ENCODE results near the gene TAF1. TPM values are rescaled to one million over a fixed set of nuclear protein-coding genes. Genes with fewer than 3 reads are reported as not detected.
A peak's percentile ranks its signal among the peaks of the same experiment; 100 is the strongest.
"Not testable (repeated sequence)": the region's sequence is repeated elsewhere in the genome, so short reads cannot be mapped to it uniquely, and the experiment has no call there.

TAF1 gene
- total RNA-seq, 1 experiment from 2014 or later = 38.3 TPM

DNA sequence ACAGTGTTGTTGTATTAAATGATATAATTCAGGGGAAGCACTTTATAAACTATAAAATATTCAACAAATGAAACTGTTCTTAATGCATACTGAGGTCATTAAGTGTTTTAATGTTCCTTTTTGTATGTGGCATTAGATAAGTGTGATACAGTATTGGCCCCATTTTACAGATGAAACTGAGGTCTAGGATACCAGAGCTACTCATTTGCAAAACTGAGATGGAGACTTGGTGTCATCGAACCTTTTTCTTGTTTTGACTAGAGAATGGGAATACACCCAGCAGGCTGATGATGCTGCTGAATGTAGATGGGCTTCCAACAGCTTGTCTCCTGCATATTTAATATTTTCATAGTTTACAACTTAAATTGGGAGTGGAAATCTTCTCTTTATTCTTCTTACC, 34.6 kb downstream of the TAF1 start:
- H3K9me3 ChIP-seq (ENCODE audit: control insufficient read depth, insufficient read depth, low read depth, low read length) = no peaks in the 10 kb centered on the region
- in situ Hi-C loops (cut with HindIII; ENCODE audit: low pct_unique_long_range_greater_than_20kb, low sequenced_read_pairs) = no loop called here
- ChIA-PET CTCF (no interaction called here), POLR2A (no interaction called here)
- intact Hi-C loops (cut with micrococcal nuclease; ENCODE audit: unreplicated experiment) = no loop called here
- H3K36me3 ChIP-seq (ENCODE audit: control insufficient read depth, insufficient read depth, low read length) = peaks cover 15% of the 10 kb centered on the region
- no TSS peak for BruUV-seq (replicated peaks)
- H3K27ac ChIP-seq (ENCODE audit: low read length) = no peak overlapping the region
- H3K4me1 ChIP-seq (ENCODE audit: control insufficient read depth, insufficient read depth, low read length) = no peaks in the 10 kb centered on the region
- no peak for ATAC-seq
- H3K4me3 ChIP-seq (ENCODE audit: low read depth in 2 of 2, low read length in 2 of 2) = no peak overlapping the region
- no peak for TF ChIP-seq CTCF (IDR thresholded peaks at IDR 0.05)
- TF ChIP-seq POLR2AphosphoS5 (IDR thresholded peaks at IDR 0.05; ENCODE audit: low read depth, low read length) = no peak
- TF ChIP-seq, protein P1, sequence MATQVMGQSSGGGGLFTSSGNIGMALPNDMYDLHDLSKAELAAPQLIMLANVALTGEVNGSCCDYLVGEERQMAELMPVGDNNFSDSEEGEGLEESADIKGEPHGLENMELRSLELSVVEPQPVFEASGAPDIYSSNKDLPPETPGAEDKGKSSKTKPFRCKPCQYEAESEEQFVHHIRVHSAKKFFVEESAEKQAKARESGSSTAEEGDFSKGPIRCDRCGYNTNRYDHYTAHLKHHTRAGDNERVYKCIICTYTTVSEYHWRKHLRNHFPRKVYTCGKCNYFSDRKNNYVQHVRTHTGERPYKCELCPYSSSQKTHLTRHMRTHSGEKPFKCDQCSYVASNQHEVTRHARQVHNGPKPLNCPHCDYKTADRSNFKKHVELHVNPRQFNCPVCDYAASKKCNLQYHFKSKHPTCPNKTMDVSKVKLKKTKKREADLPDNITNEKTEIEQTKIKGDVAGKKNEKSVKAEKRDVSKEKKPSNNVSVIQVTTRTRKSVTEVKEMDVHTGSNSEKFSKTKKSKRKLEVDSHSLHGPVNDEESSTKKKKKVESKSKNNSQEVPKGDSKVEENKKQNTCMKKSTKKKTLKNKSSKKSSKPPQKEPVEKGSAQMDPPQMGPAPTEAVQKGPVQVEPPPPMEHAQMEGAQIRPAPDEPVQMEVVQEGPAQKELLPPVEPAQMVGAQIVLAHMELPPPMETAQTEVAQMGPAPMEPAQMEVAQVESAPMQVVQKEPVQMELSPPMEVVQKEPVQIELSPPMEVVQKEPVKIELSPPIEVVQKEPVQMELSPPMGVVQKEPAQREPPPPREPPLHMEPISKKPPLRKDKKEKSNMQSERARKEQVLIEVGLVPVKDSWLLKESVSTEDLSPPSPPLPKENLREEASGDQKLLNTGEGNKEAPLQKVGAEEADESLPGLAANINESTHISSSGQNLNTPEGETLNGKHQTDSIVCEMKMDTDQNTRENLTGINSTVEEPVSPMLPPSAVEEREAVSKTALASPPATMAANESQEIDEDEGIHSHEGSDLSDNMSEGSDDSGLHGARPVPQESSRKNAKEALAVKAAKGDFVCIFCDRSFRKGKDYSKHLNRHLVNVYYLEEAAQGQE (IDR thresholded peaks at IDR 0.05; ENCODE audit: insufficient read depth in 1 of 2, low read depth in 2 of 2, low read length in 1 of 2) = no peak
- TF ChIP-seq TCF7L2 (IDR thresholded peaks at IDR 0.05; ENCODE audit: low read depth, low read length) = no peak
- no peak for TF ChIP-seq SIN3A (IDR thresholded peaks at IDR 0.05; ENCODE audit: borderline replicate concordance, insufficient read depth, low read depth, low read length)
- DNase-seq (ENCODE audit: low read depth, low spot score) = no peak
- no peaks in the 10 kb centered on the region for H3K27me3 ChIP-seq (ENCODE audit: control insufficient read depth, insufficient read depth, low read length)

DNA sequence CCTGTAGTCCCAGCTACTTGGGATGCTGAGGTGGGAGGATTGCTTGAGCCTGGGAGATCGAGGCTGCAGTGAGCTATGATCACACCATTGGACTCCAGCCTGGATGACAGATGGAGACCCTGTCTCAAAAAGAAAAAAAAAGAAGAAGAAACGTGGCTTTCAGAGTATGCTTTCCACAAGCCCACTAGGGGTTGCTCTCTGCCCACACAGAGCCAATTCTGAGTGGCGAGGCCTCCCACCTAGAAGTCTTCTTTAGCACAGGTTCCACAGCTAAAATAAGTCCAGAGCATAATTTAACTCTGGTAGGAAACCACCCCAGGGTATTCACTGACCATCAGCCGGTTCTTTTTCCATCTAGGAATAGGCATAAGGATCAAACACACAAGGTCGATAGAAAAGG, 50.1 kb downstream of the TAF1 start:
- ATAC-seq; H3K4me3 ChIP-seq (ENCODE audit: low read depth in 2 of 2, low read length in 2 of 2); BruUV-seq (replicated peaks); POLR2A ChIA-PET; H3K4me1 ChIP-seq (ENCODE audit: control insufficient read depth, insufficient read depth, low read length); in situ Hi-C loops (cut with HindIII; ENCODE audit: low pct_unique_long_range_greater_than_20kb, low sequenced_read_pairs); CTCF ChIA-PET; intact Hi-C loops (cut with micrococcal nuclease; ENCODE audit: unreplicated experiment); H3K27me3 ChIP-seq (ENCODE audit: control insufficient read depth, insufficient read depth, low read length); DNase-seq (ENCODE audit: low read depth, low spot score); H3K27ac ChIP-seq (ENCODE audit: low read length); H3K9me3 ChIP-seq (ENCODE audit: control insufficient read depth, insufficient read depth, low read depth, low read length): not testable (repeated sequence)
- H3K36me3 ChIP-seq (ENCODE audit: control insufficient read depth, insufficient read depth, low read length) = peaks cover 15% of the 10 kb centered on the region

DNA sequence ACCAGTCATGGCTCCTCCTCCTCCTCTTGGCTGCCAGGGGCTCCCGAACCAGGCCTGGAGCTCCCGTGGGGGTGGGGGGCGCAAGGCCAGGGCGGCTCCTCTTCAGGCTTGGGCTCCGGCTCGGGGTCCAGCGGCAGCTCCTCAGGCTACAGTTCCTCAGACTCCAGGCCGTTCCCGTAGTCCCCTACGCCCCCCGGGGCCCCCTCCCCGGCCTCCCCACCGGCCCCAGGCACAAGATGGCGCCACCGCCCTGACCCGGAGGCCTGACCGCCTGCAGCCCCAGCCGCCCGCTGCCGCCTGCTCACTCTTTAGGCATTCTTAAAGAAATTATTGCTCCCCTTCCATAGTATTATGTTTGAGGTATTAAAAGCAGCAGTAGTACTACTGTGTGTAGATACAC, 54.5 kb downstream of the TAF1 start:
- Histone ChIP-seq H3K27ac (ENCODE audit: low read length) (no peak overlapping the region), H3K4me1 (ENCODE audit: control insufficient read depth, insufficient read depth, low read length) (no peaks in the 10 kb centered on the region), H3K36me3 (ENCODE audit: control insufficient read depth, insufficient read depth, low read length) (peaks cover 27% of the 10 kb centered on the region), H3K4me3 (ENCODE audit: low read depth in 2 of 2, low read length in 2 of 2) (no peak overlapping the region), H3K9me3 (ENCODE audit: control insufficient read depth, insufficient read depth, low read depth, low read length) (no peaks in the 10 kb centered on the region), H3K27me3 (ENCODE audit: control insufficient read depth, insufficient read depth, low read length) (no peaks in the 10 kb centered on the region)
- DNase-seq (ENCODE audit: low read depth, low spot score) (no peak), ATAC-seq (no peak)
- POLR2A ChIA-PET = no interaction called here
- BruUV-seq (replicated peaks) = no TSS peak
- in situ Hi-C loops (cut with HindIII; ENCODE audit: low pct_unique_long_range_greater_than_20kb, low sequenced_read_pairs) = no loop called here
- CTCF ChIA-PET = no interaction called here
- TF ChIP-seq POLR2AphosphoS5 (IDR thresholded peaks at IDR 0.05; ENCODE audit: low read depth, low read length) (no peak), CTCF (IDR thresholded peaks at IDR 0.05) (peak; percentile 26; the same call in 1 of the 2 replicates)
- TF ChIP-seq, protein P1 (IDR thresholded peaks at IDR 0.05; ENCODE audit: insufficient read depth in 1 of 2, low read depth in 2 of 2, low read length in 1 of 2) = no peak
- intact Hi-C loops (cut with micrococcal nuclease; ENCODE audit: unreplicated experiment) = no loop called here
